HG03025 (cell line): ENCODE results near the gene RPEL1.

Experiments
- ATAC-seq: cut with Tn5 transposase; IDR thresholded peaks from one replicate; pipeline ENCODE4 v1.9.1; 2021; ENCODE audit warnings: mild to moderate bottlenecking, moderate library complexity; ENCODE audit not compliant: unreplicated experiment, low FRiP score

RPEL1 gene

GRCh38 chr10:103277713-103278536 lies 32.2 kb downstream of the RPEL1 start:
- no peak for ATAC-seq

DNA sequence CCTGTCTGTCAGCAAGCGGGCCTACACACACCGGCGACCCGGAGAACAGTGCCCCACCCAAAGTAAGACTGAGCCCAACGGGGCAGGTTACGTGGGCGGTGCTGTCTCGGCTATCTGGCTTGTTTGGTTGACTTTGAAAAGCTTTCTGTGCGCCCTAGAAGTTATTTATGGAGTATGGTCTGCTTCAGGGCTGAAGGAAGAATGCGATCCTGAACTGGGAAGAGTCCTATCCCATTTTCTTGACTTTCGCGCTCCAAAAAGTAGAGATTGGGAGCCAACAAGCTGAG lies 32.8 kb downstream of the RPEL1 start:
- no peak for ATAC-seq

GRCh38 chr10:103278862-103279298 lies 33.2 kb downstream of the RPEL1 start:
- ATAC-seq, result no peak

GRCh38 chr10:103280031-103280430 lies 34.3 kb downstream of the RPEL1 start:
- ATAC-seq, result no peak

DNA sequence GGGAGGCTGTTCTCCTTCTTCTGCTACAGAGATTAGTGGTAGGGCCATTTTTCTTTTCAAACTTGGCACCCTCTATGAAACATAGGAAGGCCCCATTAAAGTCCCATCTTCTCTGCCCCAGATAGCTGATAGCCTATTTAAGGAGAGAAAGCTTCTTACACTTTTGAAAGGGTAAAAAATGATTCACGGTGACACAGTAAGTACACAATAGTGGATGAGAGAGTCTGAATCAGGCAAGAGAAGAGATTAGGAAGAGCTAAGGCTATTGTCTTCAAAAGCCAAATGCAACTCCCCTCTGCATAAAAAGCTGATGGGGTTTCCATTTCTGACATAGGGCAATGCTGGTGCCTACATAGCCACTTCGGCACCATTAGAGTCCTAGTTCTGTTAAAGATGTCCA lies 34.8 kb downstream of the RPEL1 start:
- ATAC-seq, result no peak

GRCh38 chr10:103281753-103282152 lies 36.1 kb downstream of the RPEL1 start:
- no peak for ATAC-seq

DNA sequence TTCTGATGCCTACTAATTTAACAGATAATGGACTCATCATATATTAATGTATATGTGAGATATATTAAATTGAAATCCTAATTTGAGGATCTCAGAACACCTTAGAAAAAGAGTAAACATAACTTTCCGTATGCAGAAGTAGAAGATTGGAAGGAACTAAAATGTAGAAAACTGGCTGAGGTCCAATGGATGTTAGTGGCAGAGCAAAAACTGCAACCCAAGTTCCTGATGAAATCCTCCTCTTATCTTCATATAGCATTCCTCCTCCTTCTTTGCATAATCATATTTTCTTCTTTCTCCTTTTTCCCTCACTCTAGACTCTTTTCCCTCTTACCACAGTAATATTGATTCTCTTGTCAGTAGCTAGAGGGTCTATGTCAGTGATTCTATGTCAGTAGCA lies 37.3 kb downstream of the RPEL1 start:
- ATAC-seq, result no peak

DNA sequence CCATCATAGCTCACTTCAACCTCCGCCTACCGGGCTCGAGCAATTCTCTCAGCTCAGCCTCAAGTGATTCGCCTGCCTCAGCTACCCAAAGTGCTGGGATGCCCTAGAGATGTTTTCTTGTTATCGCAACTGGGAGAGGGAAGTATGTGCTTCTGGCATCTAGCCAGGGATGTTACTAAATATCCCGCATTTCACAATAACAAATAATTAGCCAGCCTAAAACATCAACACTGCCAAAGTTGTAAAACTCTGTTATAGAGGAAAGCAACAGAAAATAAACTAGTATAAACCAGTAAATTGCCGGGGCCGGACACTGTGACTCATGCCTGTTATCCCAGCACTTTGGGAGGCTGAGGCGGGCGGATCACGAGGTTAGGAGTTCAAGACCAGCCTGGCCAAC lies 38.5 kb downstream of the RPEL1 start:
- no peak for ATAC-seq

DNA sequence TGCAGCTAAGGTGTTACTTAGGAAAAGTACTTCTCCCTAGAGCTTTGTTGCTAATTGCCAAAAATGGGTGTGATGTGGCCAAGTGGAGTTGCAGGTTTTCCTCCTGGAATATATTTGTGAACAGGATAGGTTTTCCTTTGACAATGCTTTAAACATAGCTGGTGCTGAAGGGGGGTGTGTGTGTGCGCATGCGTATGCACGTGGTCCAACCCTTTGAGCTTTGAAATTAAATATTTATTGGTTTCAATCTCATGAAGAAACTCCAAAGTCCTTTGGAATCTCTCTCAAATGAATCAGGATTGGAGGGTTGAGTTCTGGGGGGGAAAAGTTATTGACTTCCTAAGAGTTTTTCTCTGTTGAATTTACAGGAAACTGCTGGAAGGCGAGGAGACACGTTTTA lies 42.3 kb downstream of the RPEL1 start:
- ATAC-seq, result no peak

- ATAC-seq, result no peak
These were observed 45.9 kb downstream of the RPEL1 start for GRCh38 chr10:103291588-103291987.

- ATAC-seq, result no peak
These were observed 49.8 kb downstream of the RPEL1 start for GRCh38 chr10:103295374-103296015.
